Measurements from ENCODE around the gene EVI2B.
"Not testable (repeated sequence)": the region's sequence is repeated elsewhere in the genome, so short reads cannot be mapped to it uniquely, and the experiment has no call there.

Gene EVI2B

GRCh38 chr17:31310886-31311285 is 3.0 kb downstream of the EVI2B start:
- no peak for DNase-seq (ENCODE audit: low read depth in 2 of 2)

- no peak for DNase-seq (ENCODE audit: low read depth in 2 of 2)
Observed at GRCh38 chr17:31310260-31310659, 3.6 kb downstream of the EVI2B start.

GRCh38 chr17:31309556-31309955 is 4.3 kb downstream of the EVI2B start:
- no peak for DNase-seq (ENCODE audit: low read depth in 2 of 2)

GRCh38 chr17:31308372-31309334 is 5.2 kb downstream of the EVI2B start:
- no peak for DNase-seq (ENCODE audit: low read depth in 2 of 2)

GRCh38 chr17:31307640-31308039 is 6.2 kb downstream of the EVI2B start:
- no peak for DNase-seq (ENCODE audit: low read depth in 2 of 2)

GRCh38 chr17:31299624-31300023 is 14.2 kb downstream of the EVI2B start:
- no peak for DNase-seq (ENCODE audit: low read depth in 2 of 2)

DNA sequence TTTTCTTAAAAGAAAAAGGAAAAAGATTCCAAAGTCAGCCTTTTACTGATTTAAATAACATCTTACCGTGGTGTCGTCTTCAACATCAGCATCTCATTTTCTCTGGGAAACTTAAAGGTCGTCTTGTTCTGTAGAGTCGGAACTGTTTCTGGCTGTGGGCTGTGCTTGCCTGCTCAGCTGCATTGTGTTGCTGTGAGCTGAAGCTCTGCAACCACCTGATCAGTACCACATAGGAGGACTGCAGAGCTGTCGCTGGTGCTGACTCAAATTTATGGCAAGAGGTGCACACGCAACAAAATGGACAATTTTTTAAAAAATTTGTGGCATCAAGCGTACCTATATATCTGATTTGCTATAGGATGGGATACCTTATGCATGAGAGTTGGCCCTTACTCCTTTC is 16.8 kb downstream of the EVI2B start, which contains the start of gene OMG:
OMG (minus strand) TSS at position 150 of the 400 bp plus-strand sequence. CDS start 908 bp downstream, outside the sequence.
- no peak for DNase-seq (ENCODE audit: low read depth in 2 of 2)

DNA sequence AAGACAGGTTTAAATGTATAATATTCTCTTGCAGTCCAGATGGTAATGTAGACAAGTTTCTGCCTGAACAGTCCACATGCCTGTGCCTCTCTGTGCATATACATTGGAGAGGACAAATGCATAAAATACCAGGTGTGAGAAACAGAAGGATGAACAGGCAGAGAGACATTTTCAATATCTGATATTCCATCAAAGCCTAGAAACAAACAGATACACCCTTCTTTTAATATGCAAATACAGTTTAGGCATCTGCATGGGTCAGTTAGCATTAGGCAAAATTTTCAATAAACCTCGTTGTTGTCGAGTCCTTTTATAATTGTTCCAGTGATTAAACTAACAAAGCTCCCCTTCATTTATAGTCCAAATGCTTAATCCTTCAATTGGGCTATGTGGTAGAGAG is 17.7 kb downstream of the EVI2B start:
- no peak for DNase-seq (ENCODE audit: low read depth in 2 of 2)

GRCh38 chr17:31295489-31295871 is 18.4 kb downstream of the EVI2B start:
- DNase-seq (ENCODE audit: low read depth in 2 of 2): no peak

GRCh38 chr17:31294820-31295488 is 18.9 kb downstream of the EVI2B start:
- no peak for DNase-seq (ENCODE audit: low read depth in 2 of 2)

GRCh38 chr17:31294231-31294630 is 19.6 kb downstream of the EVI2B start:
- no peak for DNase-seq (ENCODE audit: low read depth in 2 of 2)

DNA sequence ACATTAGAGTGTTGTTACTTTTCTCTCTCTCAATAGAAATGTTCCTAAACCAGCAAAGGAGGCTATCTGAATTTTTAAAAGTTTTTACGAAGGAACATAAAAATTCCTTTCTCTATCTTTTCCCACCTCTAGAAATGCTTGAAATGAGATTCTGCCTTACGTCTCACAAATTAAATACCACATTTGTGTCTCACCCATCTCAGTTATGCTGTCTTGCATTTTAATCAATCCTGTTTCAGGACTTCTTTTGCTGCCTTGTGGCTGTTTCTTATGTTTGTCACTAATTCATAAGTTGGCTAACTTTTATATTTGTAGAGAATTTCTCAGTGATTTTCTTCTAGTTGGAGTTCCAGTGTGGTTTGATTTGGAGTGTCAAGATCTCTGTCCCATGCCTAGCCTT is 20.3 kb downstream of the EVI2B start:
- no peak for DNase-seq (ENCODE audit: low read depth in 2 of 2)

DNA sequence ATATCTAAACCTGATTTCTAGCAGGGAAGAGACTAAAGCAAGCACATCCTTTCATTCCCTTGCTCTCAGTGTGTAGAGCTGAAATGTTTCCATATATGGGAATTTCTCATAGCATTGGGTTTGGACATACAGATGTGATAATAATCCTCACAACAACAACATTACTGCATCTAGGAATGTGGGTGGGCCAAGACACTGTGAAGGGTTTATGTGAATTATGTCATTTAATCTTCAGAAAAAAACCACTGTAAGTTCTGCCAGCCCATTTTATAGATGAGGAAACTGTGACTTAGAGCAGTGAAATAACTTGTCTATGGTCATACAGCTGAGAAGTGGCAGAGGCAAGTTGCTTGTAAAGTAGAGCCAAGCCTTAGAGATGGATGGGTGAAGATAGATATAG is 22.0 kb downstream of the EVI2B start:
- DNase-seq (ENCODE audit: low read depth in 2 of 2): no peak

DNA sequence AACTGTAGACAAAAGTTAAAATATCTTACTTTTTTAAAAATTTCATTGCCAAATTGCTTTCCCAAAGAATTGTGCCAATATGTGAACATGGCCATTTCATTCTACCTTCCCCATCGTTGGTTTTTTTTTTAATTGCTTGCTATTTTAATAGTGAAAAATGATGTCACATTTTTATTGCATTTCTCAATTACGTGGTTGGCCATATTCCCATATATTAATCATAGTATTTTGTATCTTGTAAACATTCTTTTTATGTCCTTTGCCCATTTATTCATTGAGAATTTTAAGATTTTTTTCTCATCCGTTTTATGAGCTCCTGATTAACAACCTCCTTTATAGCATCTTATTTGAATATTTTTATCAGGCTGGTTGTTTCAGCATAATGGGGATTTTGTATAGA is 24.1 kb downstream of the EVI2B start:
- no peak for DNase-seq (ENCODE audit: low read depth in 2 of 2)

- not testable (repeated sequence) for DNase-seq (ENCODE audit: low read depth in 2 of 2)
Observed at GRCh38 chr17:31287932-31288331, 25.9 kb downstream of the EVI2B start.

- DNase-seq (ENCODE audit: low read depth in 2 of 2): no peak
Observed at GRCh38 chr17:31286587-31286986, 27.3 kb downstream of the EVI2B start.

GRCh38 chr17:31283841-31284240 is 30.0 kb downstream of the EVI2B start:
- DNase-seq (ENCODE audit: low read depth in 2 of 2): no peak

GRCh38 chr17:31281061-31281460 is 32.8 kb downstream of the EVI2B start:
- no peak for DNase-seq (ENCODE audit: low read depth in 2 of 2)

GRCh38 chr17:31279401-31279800 is 34.5 kb downstream of the EVI2B start:
- no peak for DNase-seq (ENCODE audit: low read depth in 2 of 2)

DNA sequence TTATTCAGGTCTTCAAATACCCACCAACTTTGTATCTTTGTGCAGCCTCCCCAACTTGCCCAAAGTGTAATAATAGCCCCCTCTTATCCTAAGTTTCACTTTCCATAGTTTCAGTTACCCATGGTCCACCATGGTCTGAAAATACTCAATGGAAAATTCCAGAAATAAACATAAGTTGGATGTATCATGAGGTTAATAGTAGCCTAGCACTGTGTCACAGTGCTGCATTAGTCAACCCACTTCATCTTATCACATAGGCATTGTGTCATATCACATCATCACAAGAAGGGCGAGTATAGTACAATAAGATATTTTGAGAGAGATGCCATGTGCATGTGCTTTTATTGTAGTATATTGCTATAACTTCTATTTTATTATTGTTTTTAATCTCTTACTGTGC is 38.7 kb downstream of the EVI2B start:
- no peak for DNase-seq (ENCODE audit: low read depth in 2 of 2)

GRCh38 chr17:31274252-31274651 is 39.6 kb downstream of the EVI2B start:
- no peak for DNase-seq (ENCODE audit: low read depth in 2 of 2)

- DNase-seq (ENCODE audit: low read depth in 2 of 2): no peak
Observed at GRCh38 chr17:31273516-31273915, 40.3 kb downstream of the EVI2B start.

DNA sequence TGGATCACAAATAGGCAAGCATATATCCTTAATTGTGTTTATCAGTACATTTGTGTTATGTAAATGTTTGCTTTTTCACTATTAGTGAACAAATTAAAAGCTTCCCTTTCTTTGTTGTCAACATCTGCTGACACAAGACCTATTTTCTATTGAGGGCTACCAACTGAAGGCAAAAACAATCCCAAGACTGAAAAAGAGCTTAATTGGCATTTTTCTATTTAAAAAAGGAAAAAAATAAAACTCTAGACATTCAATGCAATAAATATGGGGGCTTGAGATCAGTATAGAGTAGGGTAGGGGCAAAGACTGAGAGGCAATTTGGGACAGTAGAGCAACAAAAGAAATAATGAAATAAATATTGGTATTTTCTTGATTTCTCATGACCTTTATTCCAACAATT is 41.1 kb downstream of the EVI2B start:
- DNase-seq (ENCODE audit: low read depth in 2 of 2): no peak
